ENCODE measurements around the gene RAB6B.

RAB6B gene

GRCh38 chr3:133941415-133941821 lies 45.7 kb upstream of the RAB6B start:
- TF ChIP-seq CTCF (IDR thresholded peaks at IDR 0.05; ENCODE audit: low read depth, low read length) = no peak
- no peak for TF ChIP-seq POLR2A (IDR thresholded peaks at IDR 0.05; ENCODE audit: extremely low read depth, insufficient read length)
- TF ChIP-seq MYC (IDR thresholded peaks at IDR 0.05; ENCODE audit: low read depth, low read length) = no peak
- no peak for TF ChIP-seq MAX (IDR thresholded peaks at IDR 0.05; ENCODE audit: low read depth, low read length)
- no peak for DNase-seq (ENCODE audit: low read depth)
- H3K4me3 ChIP-seq (ENCODE audit: low read depth, low read length) = no peak overlapping the region

- TF ChIP-seq POLR2A (IDR thresholded peaks at IDR 0.05; ENCODE audit: extremely low read depth, insufficient read length) (no peak), MYC (IDR thresholded peaks at IDR 0.05; ENCODE audit: low read depth, low read length) (no peak), MAX (IDR thresholded peaks at IDR 0.05; ENCODE audit: low read depth, low read length) (no peak), CTCF (IDR thresholded peaks at IDR 0.05; ENCODE audit: low read depth, low read length) (no peak)
- H3K4me3 ChIP-seq (ENCODE audit: low read depth, low read length) = no peak overlapping the region
- DNase-seq (ENCODE audit: low read depth) = no peak
Measured at GRCh38 chr3:133940536-133940935, 44.9 kb upstream of the RAB6B start.

- TF ChIP-seq POLR2A (IDR thresholded peaks at IDR 0.05; ENCODE audit: extremely low read depth, insufficient read length) (no peak), MAX (IDR thresholded peaks at IDR 0.05; ENCODE audit: low read depth, low read length) (no peak), MYC (IDR thresholded peaks at IDR 0.05; ENCODE audit: low read depth, low read length) (no peak), CTCF (IDR thresholded peaks at IDR 0.05; ENCODE audit: low read depth, low read length) (no peak)
- no peak overlapping the region for H3K4me3 ChIP-seq (ENCODE audit: low read depth, low read length)
- DNase-seq (ENCODE audit: low read depth) = no peak
Measured at GRCh38 chr3:133939463-133939835, 43.8 kb upstream of the RAB6B start.

- no peak for TF ChIP-seq CTCF (IDR thresholded peaks at IDR 0.05; ENCODE audit: low read depth, low read length)
- TF ChIP-seq MYC (IDR thresholded peaks at IDR 0.05; ENCODE audit: low read depth, low read length) = no peak
- TF ChIP-seq MAX (IDR thresholded peaks at IDR 0.05; ENCODE audit: low read depth, low read length) = no peak
- no peak for TF ChIP-seq POLR2A (IDR thresholded peaks at IDR 0.05; ENCODE audit: extremely low read depth, insufficient read length)
- DNase-seq (ENCODE audit: low read depth) = peak; percentile 55
- no peak overlapping the region for H3K4me3 ChIP-seq (ENCODE audit: low read depth, low read length)
Measured at GRCh38 chr3:133938770-133939462, 43.2 kb upstream of the RAB6B start.

GRCh38 chr3:133937756-133938601 lies 42.3 kb upstream of the RAB6B start:
- TF ChIP-seq MAX (IDR thresholded peaks at IDR 0.05; ENCODE audit: low read depth, low read length) (no peak), MYC (IDR thresholded peaks at IDR 0.05; ENCODE audit: low read depth, low read length) (no peak), POLR2A (IDR thresholded peaks at IDR 0.05; ENCODE audit: extremely low read depth, insufficient read length) (no peak), CTCF (IDR thresholded peaks at IDR 0.05; ENCODE audit: low read depth, low read length) (no peak)
- no peak for DNase-seq (ENCODE audit: low read depth)
- H3K4me3 ChIP-seq (ENCODE audit: low read depth, low read length) = no peak overlapping the region

All from NB4 (cell line).